Neuronal stem cell (in vitro differentiated cells): Measurements from ENCODE around the gene SEC31A.

Experiments
- DNase-seq: peaks from one replicate; pipeline ENCODE4 v3.0.0-alpha.2; 2013; ENCODE audit warnings: low spot score
- H2AFZ ChIP-seq: one replicate; pipeline ENCODE4 v1.6.1; 2013; ENCODE audit warnings: mild to moderate bottlenecking, low read length, inconsistent platforms
- H2AK5ac ChIP-seq: 2 replicates; pipeline ENCODE4 v1.6.1; 2013; ENCODE audit warnings: low read depth, mild to moderate bottlenecking, inconsistent platforms, low read length, moderate library complexity, mixed read lengths
- H2BK120ac ChIP-seq: 2 replicates; pipeline ENCODE4 v1.6.1; 2013; ENCODE audit warnings: low read depth, mild to moderate bottlenecking, inconsistent platforms, low read length, moderate library complexity, mixed read lengths
- H2BK12ac ChIP-seq: one replicate; pipeline ENCODE4 v1.6.1; 2013; ENCODE audit warnings: low read length, inconsistent platforms
- H2BK15ac ChIP-seq: 2 replicates; pipeline ENCODE4 v1.6.1; 2013; ENCODE audit warnings: mild to moderate bottlenecking, low read length, inconsistent platforms, mixed read lengths
- H2BK5ac ChIP-seq: one replicate; pipeline ENCODE4 v1.6.1; 2013; ENCODE audit warnings: inconsistent platforms, mild to moderate bottlenecking, low read length, moderate library complexity
- H3K14ac ChIP-seq: one replicate; pipeline ENCODE4 v1.6.1; 2013; ENCODE audit warnings: low read length, inconsistent platforms
- H3K18ac ChIP-seq: 2 replicates; pipeline ENCODE4 v1.6.1; 2013; ENCODE audit warnings: low read length, inconsistent platforms
- H3K23ac ChIP-seq: 2 replicates; pipeline ENCODE4 v1.6.1; 2013; ENCODE audit warnings: low read depth, mild to moderate bottlenecking, mixed read lengths, low read length, inconsistent platforms; ENCODE audit not compliant: poor library complexity
- H3K27ac ChIP-seq: replicated peaks from 3 replicates; pipeline ENCODE4 v1.5.1; 2013; ENCODE audit warnings: low read length, inconsistent platforms
- H3K27me3 ChIP-seq, 3 experiments: 2 replicates each; pipeline ENCODE4 v1.6.1; 2013; ENCODE audit warnings: low read length in 3 of 3, mild to moderate bottlenecking in 2 of 3, inconsistent platforms in 1 of 3, low read depth in 1 of 3, mixed read lengths in 1 of 3, moderate library complexity in 1 of 3; ENCODE audit not compliant: control insufficient read depth in 3 of 3, insufficient read depth in 3 of 3
- H3K36me3 ChIP-seq, 2 donors: replicated peaks in 1 of 2; 2 replicates each; pipeline ENCODE4 v1.6.1; 2013; ENCODE audit warnings: low read length in 2 of 2; ENCODE audit not compliant: control insufficient read depth in 2 of 2, insufficient read depth in 2 of 2
- H3K4ac ChIP-seq: 2 replicates; pipeline ENCODE4 v1.6.1; 2013; ENCODE audit warnings: inconsistent platforms, mild to moderate bottlenecking, low read length, moderate library complexity
- H3K4me1 ChIP-seq, 2 donors: 1 replicate in 1 of 2; 2 replicates in 1 of 2; pipeline ENCODE4 v1.6.1; 2013; ENCODE audit warnings: low read length in 2 of 2, low read depth in 1 of 2; ENCODE audit not compliant: control insufficient read depth in 2 of 2, insufficient read depth in 1 of 2
- H3K4me2 ChIP-seq: one replicate; pipeline ENCODE4 v1.6.1; 2013; ENCODE audit warnings: mild to moderate bottlenecking, low read length, inconsistent platforms; ENCODE audit not compliant: insufficient read depth, poor library complexity, severe bottlenecking
- H3K4me3 ChIP-seq, 2 donors: 2 replicates each; pipeline ENCODE4 v1.5.1; 2013; ENCODE audit warnings: low read length in 2 of 2, mild to moderate bottlenecking in 2 of 2, inconsistent platforms in 1 of 2, moderate library complexity in 1 of 2
- H3K79me1 ChIP-seq: one replicate; pipeline ENCODE4 v1.6.1; 2013; ENCODE audit warnings: low read depth, mild to moderate bottlenecking, inconsistent platforms, low read length, moderate library complexity
- H3K9ac ChIP-seq: one replicate; pipeline ENCODE4 v1.6.1; 2013; ENCODE audit warnings: mild to moderate bottlenecking, low read depth, low read length, inconsistent platforms; ENCODE audit not compliant: poor library complexity
- H3K9me3 ChIP-seq, 2 donors: replicated peaks in 1 of 2; 2 replicates each; pipeline versions ENCODE3 to v1.6.1; 2013; ENCODE audit warnings: low read length in 2 of 2, mild to moderate bottlenecking in 2 of 2, inconsistent platforms in 1 of 2, low read depth in 1 of 2, mixed read lengths in 1 of 2, moderate library complexity in 1 of 2; ENCODE audit not compliant: control insufficient read depth in 2 of 2, insufficient read depth in 1 of 2
- H4K8ac ChIP-seq: one replicate; pipeline ENCODE4 v1.6.1; 2013; ENCODE audit warnings: low read depth, mild to moderate bottlenecking, inconsistent platforms, low read length, moderate library complexity
- H4K91ac ChIP-seq: one replicate; pipeline ENCODE4 v1.6.1; 2013; ENCODE audit warnings: low read length, low read depth, mild to moderate bottlenecking, inconsistent platforms; ENCODE audit not compliant: poor library complexity
- WGBS, 2 donors: extraction: QIAGEN DNeasy Blood & Tissue Kit; methylation state at CpG; one replicate each; pipeline ENCODE4 v1.1.7; 2013; ENCODE audit warnings: missing lambda C conversion rate in 2 of 2, mixed read lengths in 1 of 2; ENCODE audit not compliant: insufficient read length in 2 of 2, insufficient replicate concordance in 1 of 2; ENCODE audit errors: extremely low coverage in 2 of 2; 5-methylcytosine and 5-hydroxymethylcytosine counted together

The SEC31A gene

DNA sequence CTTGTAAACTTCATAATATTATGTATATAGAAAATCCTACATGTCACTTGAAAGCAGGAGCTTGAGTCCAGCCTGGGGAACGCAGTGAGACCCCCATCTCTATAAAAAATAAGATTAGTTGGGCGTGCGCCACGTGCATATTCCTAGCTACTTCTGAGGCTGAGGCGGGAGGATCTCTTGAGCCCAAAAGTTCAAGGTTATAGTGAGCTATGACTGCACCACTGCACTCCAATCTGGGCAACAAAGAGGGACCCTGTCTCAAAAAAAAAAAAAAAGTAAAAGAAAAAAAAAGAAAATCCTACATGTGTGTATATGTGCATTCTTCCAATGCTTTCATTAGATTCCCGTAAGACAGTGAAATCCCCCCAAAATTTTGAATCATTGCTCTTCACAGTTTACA, 1.7 kb downstream of the SEC31A start:
- no peak overlapping the region for H2BK15ac ChIP-seq
- H3K4ac ChIP-seq, result no peak overlapping the region
- H3K4me3 ChIP-seq, result peak overlapping the region in 1 of 2 donors; percentile 73
- H2BK12ac ChIP-seq, result no peak overlapping the region
- H3K36me3 ChIP-seq, result peaks cover 7 to 29% of the 10 kb centered on the region in 2 donors
- WGBS, 2 donors, result no CpG with 5 or more reads among the region's 6 CpGs
- no peak for DNase-seq
- no peaks in the 10 kb centered on the region for H3K9me3 ChIP-seq
- no peak overlapping the region for H3K23ac ChIP-seq
- no peak overlapping the region for H3K4me2 ChIP-seq
- H3K9ac ChIP-seq, result no peak overlapping the region
- no peak overlapping the region for H2AFZ ChIP-seq
- H3K27me3 ChIP-seq, result no peaks in the 10 kb centered on the region
- no peak overlapping the region for H4K91ac ChIP-seq
- H3K14ac ChIP-seq, result no peak overlapping the region
- H2AK5ac ChIP-seq, result no peak overlapping the region
- H4K8ac ChIP-seq, result no peak overlapping the region
- no peak overlapping the region for H2BK5ac ChIP-seq
- H3K4me1 ChIP-seq, result peaks cover 0 to 4% of the 10 kb centered on the region in 2 donors
- H2BK120ac ChIP-seq, result no peak overlapping the region
- H3K79me1 ChIP-seq, result no peaks in the 10 kb centered on the region
- no peak overlapping the region for H3K27ac ChIP-seq
- no peak overlapping the region for H3K18ac ChIP-seq

DNA sequence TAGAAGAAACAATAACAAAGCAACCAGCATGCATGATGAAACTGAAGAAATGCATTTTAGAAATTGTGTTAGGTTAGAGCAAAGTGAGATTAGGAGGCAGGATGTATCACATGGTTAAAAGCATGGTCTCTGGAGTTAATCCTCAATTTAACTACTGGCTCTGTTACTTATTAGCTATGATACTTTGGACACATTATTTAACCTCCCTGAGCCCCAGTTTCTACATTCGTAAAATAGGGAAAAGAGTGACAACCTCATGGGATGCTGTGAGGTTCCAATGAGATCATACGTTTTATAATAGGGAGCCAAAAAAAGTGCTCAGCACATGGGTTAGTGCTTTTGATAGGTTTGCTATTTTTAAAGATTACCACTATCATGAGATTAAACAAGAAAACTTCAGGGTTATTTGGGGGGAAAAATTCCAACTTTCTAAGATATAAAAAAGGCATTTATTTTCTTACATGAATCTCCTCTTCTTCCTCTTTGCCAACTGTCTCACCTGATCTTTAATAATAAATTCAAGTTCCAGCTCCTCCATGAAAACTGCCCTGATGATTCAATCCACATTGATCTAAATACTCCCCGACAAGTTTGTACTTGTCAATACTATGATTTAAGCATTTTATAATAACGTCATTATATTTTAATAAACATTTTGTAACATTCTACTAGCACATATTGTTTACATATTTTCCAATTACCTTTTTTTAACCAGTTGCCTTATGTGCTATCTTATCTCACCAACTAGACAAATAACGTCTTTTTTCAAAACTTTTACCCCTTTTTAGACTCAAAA, 4.6 kb downstream of the SEC31A start:
- Histone ChIP-seq H2AFZ (no peak overlapping the region), H3K9me3 (no peaks in the 10 kb centered on the region), H3K4me1 (peaks cover 0 to 4% of the 10 kb centered on the region in 2 donors), H3K27me3 (no peaks in the 10 kb centered on the region), H3K4me2 (no peak overlapping the region), H4K91ac (no peak overlapping the region), H2BK12ac (no peak overlapping the region), H3K4me3 (no peak overlapping the region), H3K36me3 (peaks cover 0 to 31% of the 10 kb centered on the region in 2 donors), H2BK5ac (no peak overlapping the region), H4K8ac (no peak overlapping the region), H3K27ac (no peak overlapping the region), H2BK15ac (no peak overlapping the region), H3K79me1 (peaks cover 3% of the 10 kb centered on the region), H3K4ac (no peak overlapping the region), H2BK120ac (no peak overlapping the region), H3K14ac (no peak overlapping the region), H3K9ac (no peak overlapping the region), H3K23ac (no peak overlapping the region), H2AK5ac (no peak overlapping the region), H3K18ac (no peak overlapping the region)
- WGBS, 2 donors, result no CpG with 5 or more reads among the region's 5 CpGs
- DNase-seq, result no peak

DNA sequence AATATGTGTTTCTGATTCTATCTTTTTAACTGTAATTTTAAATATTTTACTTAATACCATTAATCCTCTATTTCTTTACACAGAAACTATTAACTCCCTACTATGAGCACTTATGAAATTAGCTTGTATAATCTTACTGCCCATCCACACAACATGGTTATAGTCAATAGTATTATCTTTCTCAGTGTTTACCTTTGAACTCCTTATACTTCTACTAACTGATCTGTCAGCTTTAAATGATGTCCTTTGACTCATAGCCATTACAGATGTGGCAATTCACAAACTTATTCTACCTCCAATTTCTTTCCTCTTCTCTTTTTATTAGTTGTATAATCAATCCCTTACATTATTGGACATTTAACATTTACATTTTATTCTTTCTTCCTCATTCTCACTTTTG, 5.5 kb downstream of the SEC31A start:
- Histone ChIP-seq H3K36me3 (peaks cover 0 to 41% of the 10 kb centered on the region in 2 donors), H3K4me1 (peaks cover 0 to 4% of the 10 kb centered on the region in 2 donors), H3K27me3 (no peaks in the 10 kb centered on the region), H2AFZ (no peak overlapping the region), H3K4ac (no peak overlapping the region), H3K4me3 (no peak overlapping the region), H3K79me1 (peaks cover 3% of the 10 kb centered on the region), H3K4me2 (no peak overlapping the region), H2AK5ac (no peak overlapping the region), H3K9me3 (no peaks in the 10 kb centered on the region), H2BK5ac (no peak overlapping the region), H3K18ac (no peak overlapping the region), H2BK12ac (no peak overlapping the region), H4K91ac (no peak overlapping the region), H2BK120ac (no peak overlapping the region), H3K27ac (no peak overlapping the region), H2BK15ac (no peak overlapping the region), H3K9ac (no peak overlapping the region), H4K8ac (no peak overlapping the region), H3K23ac (no peak overlapping the region), H3K14ac (no peak overlapping the region)
- no peak for DNase-seq

DNA sequence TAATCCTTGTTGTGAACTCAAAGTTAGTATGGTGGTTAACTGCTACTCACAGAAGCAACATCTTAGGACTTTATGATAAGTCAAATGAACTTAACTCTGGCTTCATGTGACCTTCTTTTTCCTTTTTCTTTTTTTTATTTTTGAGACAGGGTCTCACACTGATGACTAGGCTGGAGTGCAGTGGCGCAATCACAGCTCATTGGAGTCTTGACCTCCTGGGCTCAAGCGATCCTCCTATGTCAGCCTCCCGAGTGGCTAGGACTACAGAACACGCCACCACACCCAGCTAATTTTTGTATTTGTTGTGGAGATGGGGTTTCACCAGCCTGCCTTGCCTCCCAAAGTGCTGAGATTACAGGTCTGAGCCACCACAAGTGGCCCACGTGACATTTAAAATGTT, 22.4 kb downstream of the SEC31A start:
- no peak overlapping the region for H2AFZ ChIP-seq
- peaks cover 23 to 97% of the 10 kb centered on the region in 2 donors for H3K36me3 ChIP-seq
- no peak overlapping the region for H3K14ac ChIP-seq
- no peak overlapping the region for H4K91ac ChIP-seq
- DNase-seq, result no peak
- H3K9ac ChIP-seq, result no peak overlapping the region
- H3K27ac ChIP-seq, result no peak overlapping the region
- no peaks in the 10 kb centered on the region for H3K4me1 ChIP-seq
- H3K18ac ChIP-seq, result no peak overlapping the region
- H2BK12ac ChIP-seq, result no peak overlapping the region
- H2BK5ac ChIP-seq, result no peak overlapping the region
- no peaks in the 10 kb centered on the region for H3K9me3 ChIP-seq
- H3K27me3 ChIP-seq, result no peaks in the 10 kb centered on the region
- no peak overlapping the region for H2BK120ac ChIP-seq
- no peak overlapping the region for H2BK15ac ChIP-seq
- no peaks in the 10 kb centered on the region for H3K79me1 ChIP-seq
- no peak overlapping the region for H3K4ac ChIP-seq
- no peak overlapping the region for H4K8ac ChIP-seq
- H3K4me3 ChIP-seq, result no peak overlapping the region
- no peak overlapping the region for H3K23ac ChIP-seq
- no peak overlapping the region for H3K4me2 ChIP-seq
- no CpG with 5 or more reads among the region's 5 CpGs for WGBS, 2 donors
- H2AK5ac ChIP-seq, result no peak overlapping the region
